SKM-1 (cell line): Measurements from ENCODE around the gene GPR83.
"Not testable (repeated sequence)": the region's sequence is repeated elsewhere in the genome, so short reads cannot be mapped to it uniquely, and the experiment has no call there.

Experiments used
- DNase-seq: peaks from one replicate; lab custom pipeline; 2025; ENCODE audit not compliant: unreplicated experiment; lab: John Stamatoyannopoulos, UW

The GPR83 gene

GRCh38 chr11:94376841-94377240 is 24.4 kb downstream of the GPR83 start:
- DNase-seq, result no peak

GRCh38 chr11:94370576-94370975 is 30.6 kb downstream of the GPR83 start:
- DNase-seq, result not testable (repeated sequence)

GRCh38 chr11:94350850-94351563 is 50.2 kb downstream of the GPR83 start:
- DNase-seq, result not testable (repeated sequence)

- DNase-seq, result not testable (repeated sequence)
Measured at GRCh38 chr11:94346311-94346710, 54.9 kb downstream of the GPR83 start.

- no peak for DNase-seq
Measured at GRCh38 chr11:94343495-94343894, 57.7 kb downstream of the GPR83 start.

DNA sequence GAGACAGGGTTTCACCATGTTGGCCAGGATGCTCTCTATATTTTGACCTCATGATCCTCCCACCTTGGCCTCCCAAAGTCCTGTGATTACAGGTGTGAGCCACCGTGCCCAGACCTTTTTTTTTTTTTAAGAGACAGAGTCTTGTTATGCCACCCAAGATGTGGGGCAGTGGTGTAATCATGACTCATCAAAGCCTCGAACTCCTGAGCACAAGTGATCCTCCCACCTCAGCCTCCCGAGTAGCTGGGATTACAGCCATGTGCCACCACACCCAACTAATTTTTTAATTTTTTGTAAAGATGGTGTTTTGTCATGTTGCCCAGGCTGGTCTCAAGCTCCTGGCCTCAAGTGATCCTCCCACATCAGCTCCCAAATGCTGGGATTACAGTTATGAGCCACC is 59.0 kb downstream of the GPR83 start:
- no peak for DNase-seq

DNA sequence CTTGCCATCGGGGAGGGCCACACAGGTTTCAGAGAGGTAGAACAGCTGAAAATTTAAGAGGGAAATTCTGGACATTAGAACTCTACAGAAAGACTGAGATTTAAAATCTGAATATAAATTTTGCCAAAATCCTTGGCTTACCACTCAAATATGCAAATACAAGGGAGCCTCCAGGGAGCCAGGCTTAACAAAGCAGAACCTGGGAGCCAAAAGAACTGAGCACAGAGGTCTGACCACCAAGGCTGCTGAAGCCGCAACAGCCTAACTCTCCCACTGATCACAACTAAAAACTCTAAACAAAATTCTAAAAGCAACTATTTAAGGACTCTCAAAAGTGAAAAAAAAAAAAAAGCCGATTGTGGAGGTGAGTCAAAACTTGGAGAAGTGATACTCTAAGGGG is 62.6 kb downstream of the GPR83 start:
- DNase-seq, result no peak

DNA sequence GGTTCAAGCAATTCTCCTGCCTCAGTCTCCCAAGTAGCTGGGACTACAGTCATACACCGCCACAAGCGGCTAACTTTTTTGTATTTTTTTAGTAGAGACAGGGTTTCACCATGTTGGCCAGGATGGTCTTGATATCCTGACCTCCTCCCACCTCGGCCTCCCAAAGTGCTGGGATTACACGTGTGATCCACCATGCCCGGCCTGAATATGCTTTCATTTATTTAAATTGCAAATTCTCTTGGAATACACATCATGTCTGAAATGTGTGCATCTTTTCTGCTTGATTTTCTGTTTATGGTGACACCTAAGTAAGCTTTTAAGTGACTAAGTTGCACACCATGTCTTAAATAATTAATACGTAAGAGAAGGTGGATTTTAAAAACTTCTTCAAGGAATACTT is 65.2 kb downstream of the GPR83 start:
- DNase-seq, result no peak

DNA sequence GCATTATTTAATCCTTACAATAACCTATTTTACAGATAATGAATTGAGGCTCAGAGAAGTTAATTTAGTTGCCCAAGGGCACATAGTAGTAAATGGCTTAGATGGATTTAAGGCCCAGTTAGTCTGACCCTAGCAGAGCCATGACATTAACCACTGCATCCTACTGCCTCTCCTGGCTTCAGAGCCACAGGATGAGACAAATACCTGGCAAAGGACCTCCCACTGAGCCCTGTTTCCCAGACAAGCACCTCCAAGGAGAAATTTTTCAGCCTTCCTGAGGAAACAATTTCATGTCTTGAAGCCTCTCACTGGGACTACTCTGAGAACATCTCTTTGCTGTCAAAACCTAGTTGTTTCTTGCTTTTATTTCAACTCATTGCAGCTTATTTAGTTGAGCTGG is 68.4 kb downstream of the GPR83 start:
- no peak for DNase-seq

- DNase-seq, result no peak
Measured at GRCh38 chr11:94330789-94331188, 70.4 kb downstream of the GPR83 start.

- no peak for DNase-seq
Measured at GRCh38 chr11:94329501-94329900, 71.7 kb downstream of the GPR83 start.

DNA sequence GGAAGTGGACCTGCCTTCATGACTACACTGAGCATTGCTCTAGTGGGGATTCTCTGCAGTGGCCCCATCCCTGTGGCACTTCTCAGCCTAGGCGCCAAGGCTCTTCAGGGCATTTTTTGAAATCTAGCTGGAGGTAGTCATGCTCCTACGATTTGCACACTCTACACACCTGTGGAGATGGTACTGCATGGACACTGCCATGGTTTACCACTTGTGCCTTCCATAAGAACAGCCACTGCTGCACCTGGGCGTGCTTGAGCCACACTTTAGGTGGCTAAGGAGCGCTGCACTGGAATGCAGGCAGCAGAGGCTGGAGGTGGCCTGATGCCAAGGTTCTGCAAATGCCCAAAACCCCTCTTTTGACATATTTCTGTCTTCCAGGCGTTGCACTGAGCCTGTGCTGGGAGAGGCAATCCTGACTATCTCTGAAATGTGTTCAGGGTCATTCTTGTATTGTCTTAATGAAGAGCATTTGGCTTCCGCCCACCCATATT is 72.6 kb downstream of the GPR83 start:
- DNase-seq, result no peak
